ENCODE results near the gene TNK2. TPM values are rescaled to one million over a fixed set of nuclear protein-coding genes. Genes with fewer than 3 reads are reported as not detected.
"Not testable (repeated sequence)": the region's sequence is repeated elsewhere in the genome, so short reads cannot be mapped to it uniquely, and the experiment has no call there.

Gene TNK2
- total RNA-seq, 1 donor from 2014 or later = 111 TPM

DNA sequence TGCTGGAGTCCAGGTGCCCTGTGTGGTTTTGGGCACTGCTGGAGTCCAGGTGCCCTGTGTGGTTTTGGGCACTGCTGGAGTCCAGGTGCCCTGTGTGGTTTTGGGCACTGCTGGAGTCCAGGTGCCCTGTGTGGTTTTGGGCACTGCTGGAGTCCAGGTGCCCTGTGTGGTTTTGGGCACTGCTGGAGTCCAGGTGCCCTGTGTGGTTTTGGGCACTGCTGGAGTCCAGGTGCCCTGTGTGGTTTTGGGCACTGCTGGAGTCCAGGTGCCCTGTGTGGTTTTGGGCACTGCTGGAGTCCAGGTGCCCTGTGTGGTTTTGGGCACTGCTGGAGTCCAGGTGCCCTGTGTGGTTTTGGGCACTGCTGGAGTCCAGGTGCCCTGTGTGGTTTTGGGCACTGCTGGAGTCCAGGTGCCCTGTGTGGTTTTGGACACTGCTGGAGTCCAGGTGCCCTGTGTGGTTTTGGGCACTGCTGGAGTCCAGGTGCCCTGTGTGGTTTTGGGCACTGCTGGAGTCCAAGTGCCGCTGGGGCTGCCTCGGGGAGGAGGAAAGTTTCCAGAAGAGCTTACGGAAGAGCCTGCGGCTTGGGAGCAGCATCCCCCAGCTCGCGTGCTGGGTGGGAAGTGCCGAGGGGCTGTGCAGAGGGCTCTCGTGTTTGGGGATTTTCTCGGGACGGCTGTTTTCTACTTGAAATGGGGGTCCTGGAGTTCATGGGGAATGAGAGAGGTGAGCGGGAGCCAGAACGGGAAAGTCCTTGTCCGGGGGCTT is 83.7 kb downstream of the TNK2 start:
- intact Hi-C loops (cut with micrococcal nuclease) = not testable (repeated sequence)

DNA sequence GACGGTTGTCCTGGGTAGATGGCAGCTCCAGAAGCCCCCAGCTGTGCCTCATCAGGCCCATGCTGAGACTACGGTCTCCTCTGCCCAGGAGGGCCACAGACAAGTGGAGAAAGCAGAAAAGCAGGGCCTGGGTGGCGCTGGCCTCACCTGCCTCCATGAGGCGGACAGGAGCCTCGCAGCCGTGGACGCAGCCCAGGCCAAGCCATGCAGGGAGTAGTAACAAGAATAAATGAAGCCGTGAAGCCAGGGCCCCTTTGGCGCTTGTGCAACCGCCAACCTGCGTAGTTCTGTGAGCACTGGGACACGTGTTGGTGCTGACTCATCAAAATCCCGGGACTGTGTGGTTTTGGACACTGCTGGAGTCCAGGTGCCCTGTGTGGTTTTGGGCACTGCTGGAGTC is 84.4 kb downstream of the TNK2 start:
- intact Hi-C loops (cut with micrococcal nuclease) = no loop called here

DNA sequence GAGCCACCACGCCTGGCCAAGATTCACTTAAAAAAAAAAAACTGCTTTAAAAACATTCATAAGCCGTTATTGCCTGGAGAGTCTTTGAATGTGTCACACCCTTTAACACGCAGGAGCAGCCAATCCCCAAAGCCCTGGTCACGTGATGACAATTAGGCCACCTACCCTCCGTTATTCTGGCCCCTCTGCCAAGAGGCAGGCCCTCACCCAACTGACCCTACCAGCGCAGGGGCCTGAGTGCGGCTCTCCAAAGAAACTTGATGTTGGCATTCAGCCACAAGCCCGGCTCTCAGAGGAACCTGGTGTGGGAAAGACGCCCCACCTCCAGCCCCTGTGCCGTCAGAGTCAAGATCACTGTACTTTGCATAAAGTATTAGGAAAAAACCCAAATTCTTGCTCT is 85.1 kb downstream of the TNK2 start:
- intact Hi-C loops (cut with micrococcal nuclease) = no loop called here

DNA sequence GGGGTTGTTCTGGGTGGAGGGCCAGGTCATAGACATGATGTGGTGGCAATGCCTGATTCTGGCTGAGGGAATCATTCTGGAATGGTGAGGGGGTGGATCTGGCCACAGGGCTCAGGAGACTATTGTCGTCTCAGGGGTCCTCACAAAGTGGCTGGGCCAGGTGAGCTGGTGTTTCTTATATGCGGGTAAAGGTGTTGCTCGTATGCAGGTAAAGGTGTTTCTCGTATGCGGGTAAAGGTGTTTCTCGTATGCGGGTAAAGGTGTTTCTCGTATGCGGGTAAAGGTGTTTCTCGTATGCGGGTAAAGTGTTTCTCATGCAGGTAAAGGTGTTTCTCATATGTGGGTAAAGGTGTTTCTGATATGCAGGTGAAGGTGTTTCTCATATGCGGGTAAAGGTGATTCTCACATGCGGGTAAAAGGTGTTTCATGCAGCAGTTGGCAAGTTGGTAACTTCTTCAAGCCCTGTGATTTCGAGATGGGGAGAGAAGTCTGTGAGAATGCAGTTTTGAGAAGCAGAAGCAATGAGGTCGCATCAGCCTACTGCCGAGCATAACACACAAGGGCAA is 86.1 kb downstream of the TNK2 start:
- intact Hi-C loops (cut with micrococcal nuclease) = no loop called here

DNA sequence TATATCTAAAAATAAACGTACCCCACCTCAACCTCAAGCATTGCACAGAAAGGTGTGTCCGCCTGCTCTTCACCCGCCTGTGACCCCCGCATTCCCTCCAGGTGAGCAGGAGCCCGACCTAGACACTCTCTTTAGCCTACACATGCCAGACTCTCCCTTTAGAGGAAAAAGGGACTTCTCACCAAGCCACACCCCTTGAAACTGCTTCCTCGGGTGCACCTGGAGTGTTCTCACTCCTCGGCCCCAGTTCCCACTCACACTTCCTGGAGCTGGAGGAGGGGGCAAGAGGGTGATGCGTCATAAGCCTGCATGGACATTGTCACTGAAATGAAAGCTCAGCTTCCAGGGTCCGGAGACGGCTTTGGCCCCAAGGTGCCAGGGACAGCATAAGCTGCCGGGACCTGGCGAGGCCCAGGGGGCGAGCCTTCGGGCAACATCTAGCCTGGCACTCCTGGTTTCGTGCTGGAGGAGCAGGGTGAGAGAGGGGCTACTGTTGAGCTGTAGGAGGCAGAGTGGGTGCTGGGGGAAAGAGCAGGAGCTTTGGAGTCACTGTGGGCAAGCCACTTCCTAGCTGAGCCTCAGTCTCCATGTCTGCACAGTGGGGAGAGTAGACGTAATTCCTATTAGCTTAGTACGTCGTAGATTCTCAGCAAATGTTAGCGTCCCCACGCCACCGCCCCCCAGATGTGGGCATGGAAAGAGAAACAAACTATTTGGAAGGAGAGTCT is 86.8 kb downstream of the TNK2 start:
- intact Hi-C loops (cut with micrococcal nuclease) = no loop called here

DNA sequence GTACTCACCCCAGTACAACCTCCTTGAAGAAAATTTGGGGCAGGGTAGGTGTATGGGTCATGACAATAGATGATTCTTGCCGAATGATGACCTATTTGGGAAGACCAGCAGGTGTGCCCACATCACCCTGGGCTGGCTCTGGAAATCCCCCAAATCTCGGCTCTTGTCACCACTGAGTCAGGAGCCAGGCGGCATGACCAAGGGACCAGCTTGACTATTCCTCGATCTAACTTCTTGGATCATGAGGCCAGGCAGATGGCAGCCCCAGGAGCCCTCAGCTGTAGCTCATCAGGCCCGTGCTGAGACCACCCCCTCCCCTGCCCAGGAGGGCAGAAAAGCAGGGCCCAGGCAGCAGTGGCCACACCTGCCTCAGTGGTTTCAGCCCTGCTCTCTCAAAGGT is 87.5 kb downstream of the TNK2 start:
- intact Hi-C loops (cut with micrococcal nuclease) = no loop called here

DNA sequence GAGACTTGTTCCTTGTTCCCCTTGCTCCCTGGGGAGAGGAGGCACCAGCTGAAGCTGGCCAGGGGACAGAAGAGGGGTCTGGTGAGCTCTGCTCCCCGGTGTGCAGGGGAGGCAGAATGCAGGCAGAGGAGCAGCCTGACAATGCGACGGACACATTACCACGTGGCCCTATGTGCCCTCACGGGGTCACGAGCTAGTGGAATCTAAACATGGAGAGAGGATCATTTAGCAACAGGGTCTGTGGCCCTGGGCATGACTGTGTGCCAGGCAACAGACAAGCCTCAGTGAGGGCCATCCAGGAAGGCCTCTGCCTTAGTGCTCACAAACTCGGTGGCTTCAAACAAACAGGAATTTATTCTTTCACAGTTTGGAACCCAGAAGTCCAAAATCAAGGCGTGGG is 88.2 kb downstream of the TNK2 start:
- intact Hi-C loops (cut with micrococcal nuclease) = no loop called here

DNA sequence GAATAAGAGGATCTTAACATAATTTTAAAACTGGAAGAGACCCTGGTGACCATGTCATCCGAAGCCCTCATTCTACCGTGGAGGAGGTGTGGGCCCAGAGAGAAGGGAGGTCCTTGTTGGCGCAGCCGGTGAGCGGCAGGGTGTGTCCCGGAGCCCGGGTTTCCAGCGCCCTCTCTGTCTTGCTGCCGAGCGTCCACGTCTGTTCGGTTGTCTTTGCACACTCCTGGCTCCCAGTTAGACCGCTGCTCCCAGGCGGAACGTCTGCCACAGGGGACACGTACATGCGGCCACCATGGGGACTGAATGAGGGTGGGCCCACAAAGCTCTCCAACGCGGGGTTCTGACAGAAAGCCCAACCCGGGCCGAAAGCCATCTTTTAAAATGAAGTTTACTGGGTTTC is 90.0 kb downstream of the TNK2 start:
- intact Hi-C loops (cut with micrococcal nuclease) = no loop called here

DNA sequence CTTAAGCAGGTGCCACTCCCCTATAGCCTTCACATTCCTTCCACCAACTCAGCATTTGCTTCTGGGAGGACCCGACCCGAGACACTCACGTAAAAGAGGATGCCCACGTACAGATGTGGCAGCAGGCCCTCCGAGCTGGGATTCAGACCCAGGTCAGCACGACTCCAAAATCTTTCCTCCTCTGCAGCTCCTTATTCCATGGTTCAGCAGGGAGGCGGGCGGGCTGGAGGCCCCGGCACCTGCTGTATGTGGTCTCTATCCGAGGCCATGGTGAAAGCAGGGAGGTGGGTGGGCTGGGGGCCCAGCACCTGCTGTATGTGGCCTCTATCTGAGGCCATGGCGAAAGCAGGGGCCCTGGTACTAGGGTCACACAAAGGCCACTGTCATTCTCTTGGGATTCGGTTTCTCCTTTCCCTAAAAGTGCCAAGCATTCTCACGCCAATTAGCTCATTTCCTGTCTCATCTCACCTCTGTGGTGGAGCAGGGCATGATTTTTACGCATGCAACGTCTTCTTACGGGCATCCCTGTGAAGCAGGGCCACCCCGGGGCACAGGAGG is 90.7 kb downstream of the TNK2 start:
- intact Hi-C loops (cut with micrococcal nuclease) = no loop called here

DNA sequence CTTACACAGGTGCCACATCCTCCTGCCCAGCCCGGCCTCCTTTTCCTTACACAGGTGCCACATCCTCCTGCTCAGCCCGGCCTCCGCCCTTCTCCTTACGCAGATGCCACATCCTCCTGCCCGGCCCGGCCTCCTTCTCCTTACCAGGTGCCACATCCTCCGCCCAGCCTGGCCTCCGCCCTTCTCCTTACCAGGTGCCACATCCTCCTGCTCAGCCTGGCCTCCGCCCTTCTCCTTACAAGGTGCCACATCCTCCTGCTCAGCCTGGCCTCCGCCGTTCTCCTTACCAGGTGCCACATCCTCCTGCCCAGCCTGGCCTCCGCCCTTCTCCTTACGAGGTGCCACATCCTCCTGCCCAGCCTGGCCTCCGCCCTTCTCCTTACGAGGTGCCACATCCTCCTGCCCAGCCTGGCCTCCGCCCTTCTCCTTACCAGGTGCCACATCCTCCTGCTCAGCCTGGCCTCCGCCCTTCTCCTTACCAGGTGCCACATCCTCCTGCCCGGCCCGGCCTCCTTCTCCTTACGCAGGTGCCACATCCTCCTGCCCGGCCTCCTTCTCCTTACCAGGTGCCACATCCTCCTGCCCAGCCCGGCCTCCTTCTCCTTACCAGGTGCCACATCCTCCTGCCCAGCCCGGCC is 92.0 kb downstream of the TNK2 start:
- intact Hi-C loops (cut with micrococcal nuclease) = not testable (repeated sequence)

DNA sequence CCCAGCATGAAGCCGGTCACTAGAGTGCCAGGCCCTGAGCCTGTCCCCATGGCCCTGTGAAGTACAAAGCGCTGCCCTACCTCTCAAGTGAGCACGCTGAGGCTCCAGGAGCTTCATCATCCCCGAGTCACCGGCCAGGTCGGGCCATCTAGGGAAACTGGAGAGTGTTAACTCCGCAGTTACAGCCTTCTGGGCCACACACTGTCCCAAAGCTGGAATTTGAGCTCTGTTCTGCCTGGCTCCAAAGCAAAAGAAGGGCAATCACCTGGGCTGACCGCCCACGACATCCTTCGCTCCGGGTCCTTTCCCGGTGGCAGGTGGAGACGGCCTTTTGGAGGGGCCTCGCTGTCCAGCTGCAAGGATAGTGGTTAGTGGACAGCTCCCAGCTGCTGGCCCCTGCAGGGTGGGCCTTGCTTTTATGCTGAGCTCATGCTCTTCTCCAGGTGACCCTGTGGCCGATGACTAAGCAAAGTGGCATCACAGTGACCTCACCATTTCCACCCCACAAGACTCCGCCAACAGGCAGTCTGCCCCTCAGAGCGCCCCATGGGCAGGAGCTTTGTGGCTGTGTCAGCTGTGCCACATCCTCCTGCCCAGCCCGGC is 93.1 kb downstream of the TNK2 start:
- intact Hi-C loops (cut with micrococcal nuclease) = no loop called here

DNA sequence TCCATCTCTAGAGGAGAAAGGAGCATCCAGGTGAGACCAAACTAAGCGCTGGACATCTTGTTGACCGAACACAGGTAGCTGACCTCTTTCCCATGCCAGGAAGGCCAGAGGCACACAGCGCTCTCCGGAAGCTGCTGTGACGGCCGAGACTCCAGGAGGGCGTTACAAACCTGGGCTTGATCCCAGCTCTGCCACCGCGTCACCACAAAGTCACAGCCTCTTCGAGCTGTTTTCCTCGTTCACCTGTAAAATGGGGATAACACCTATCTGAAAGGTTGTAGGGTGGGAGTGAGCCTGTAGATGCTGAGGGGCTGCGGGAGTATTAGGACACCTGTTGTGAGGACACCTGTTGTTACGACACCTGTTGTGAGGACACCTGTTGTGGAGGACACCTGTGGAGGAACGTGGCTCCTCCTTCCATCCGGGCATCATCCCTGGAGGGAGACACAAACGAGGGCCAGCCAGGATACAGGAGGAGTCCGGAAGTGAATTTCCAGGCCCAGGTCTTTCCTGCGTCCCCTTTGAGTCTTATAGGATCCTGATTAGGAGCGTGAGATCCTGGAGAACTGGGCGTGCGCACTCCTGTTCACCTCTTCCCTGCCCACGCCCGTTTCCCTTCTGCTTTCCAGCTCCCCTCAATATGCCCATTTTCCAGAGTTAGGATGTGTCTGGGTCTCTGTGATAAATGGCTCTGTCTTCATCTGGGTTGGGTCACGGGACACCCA is 94.3 kb downstream of the TNK2 start:
- intact Hi-C loops (cut with micrococcal nuclease) = no loop called here

Other genes starting within 250 kb of the TNK2 start
- 7.0 and 9.6 TPM in 2 replicates for gene MUC20, start 187.6 kb downstream of the TNK2 start, total RNA-seq
- gene MUC4, start 96.6 kb downstream of the TNK2 start, total RNA-seq = 0.49 and 0.68 TPM in 2 replicates
- gene TFRC, start 173.5 kb upstream of the TNK2 start, total RNA-seq = 565 and 577 TPM in 2 replicates